Neural cell (in vitro differentiated cells): ENCODE measurements around the gene CCSAP.

Source experiments
- CTCF ChIP-seq: fragments of 450-650 bp; IDR thresholded peaks from 2 replicates; pipeline ENCODE4 v1.5.1; 2014; ENCODE audit warnings: antibody characterized with exemption, mild to moderate bottlenecking, moderate library complexity; ENCODE audit not compliant: poor library complexity, severe bottlenecking
- EP300 ChIP-seq: fragments of 450-650 bp; conservative IDR thresholded peaks from 2 replicates; pipeline ENCODE4 v1.6.1; 2014; ENCODE audit warnings: antibody characterized with exemption, mild to moderate bottlenecking, moderate library complexity; ENCODE audit not compliant: poor library complexity, severe bottlenecking
- POLR2AphosphoS5 ChIP-seq: IDR thresholded peaks from 2 replicates; pipeline ENCODE4 v1.6.1; 2012
- REST ChIP-seq: IDR thresholded peaks from 2 replicates; pipeline ENCODE4 v1.6.1; 2012; ENCODE audit warnings: borderline replicate concordance
- SMC3 ChIP-seq: fragments of 450-650 bp; conservative IDR thresholded peaks from 2 replicates; pipeline ENCODE4 v1.6.1; 2014; ENCODE audit warnings: antibody characterized with exemption, mild to moderate bottlenecking, moderate library complexity; ENCODE audit not compliant: poor library complexity

GRCh38 chr1:229372251-229372650, 29.4 kb upstream of the CCSAP start:
- no peak for TF ChIP-seq CTCF
- no peak for TF ChIP-seq REST
- TF ChIP-seq POLR2AphosphoS5, result no peak
- no peak for TF ChIP-seq EP300
- TF ChIP-seq SMC3, result no peak
